ENCODE results near the gene CTSH. TPM values are rescaled to one million over a fixed set of nuclear protein-coding genes. Genes with fewer than 3 reads are reported as not detected.
A peak's percentile ranks its signal among the peaks of the same experiment; 100 is the strongest.

CTSH gene
- total and polyA plus RNA-seq, 5 donors from 2014 or later, result 9.6 to 51.5 (median 35.5) TPM

- H3K27ac ChIP-seq (ENCODE audit: insufficient read depth, low read length, poor library complexity, severe bottlenecking), result no peak overlapping the region
- H3K4me3 Mint-ChIP-seq, result no peak overlapping the region
These were observed 44.9 kb upstream of the CTSH start for GRCh38 chr15:78989701-78990240.

GRCh38 chr15:78988361-78988911, 43.6 kb upstream of the CTSH start:
- Histone ChIP-seq H3K36me3 (ENCODE audit: control insufficient read depth, insufficient read depth, low read length) (no peaks in the 10 kb centered on the region), H3K4me3 (ENCODE audit: low read depth, low read length) (no peak overlapping the region), H3K27ac (ENCODE audit: insufficient read depth, low read length, poor library complexity, severe bottlenecking) (no peak overlapping the region), H3K27me3 (ENCODE audit: control insufficient read depth, insufficient read depth, low read length) (no peaks in the 10 kb centered on the region), H3K4me1 (ENCODE audit: control insufficient read depth, insufficient read depth, low read length, poor library complexity, severe bottlenecking) (no peaks in the 10 kb centered on the region), H3K9me3 (ENCODE audit: control insufficient read depth in 2 of 2, low read length in 2 of 2) (no peaks in the 10 kb centered on the region)
- no peaks in the 10 kb centered on the region for H3K36me3 Mint-ChIP-seq
- ATAC-seq (ENCODE audit: low read depth in 2 of 2) (peak in 1 of 2 donors; percentile 52), DNase-seq (no peak)
- H3K9me3 Mint-ChIP-seq, result no peaks in the 10 kb centered on the region
- H3K4me1 Mint-ChIP-seq, result no peaks in the 10 kb centered on the region
- no peak overlapping the region for H3K4me3 Mint-ChIP-seq
- peaks cover 4% of the 10 kb centered on the region for H3K27me3 Mint-ChIP-seq
- H3K27ac Mint-ChIP-seq, result no peak overlapping the region

More at GRCh38 chr15:78989701-78990240, 44.9 kb upstream of the CTSH start:
- Histone ChIP-seq H3K36me3 (ENCODE audit: control insufficient read depth, insufficient read depth, low read length) (no peaks in the 10 kb centered on the region), H3K4me3 (ENCODE audit: low read depth, low read length) (no peak overlapping the region), H3K4me1 (ENCODE audit: control insufficient read depth, insufficient read depth, low read length, poor library complexity, severe bottlenecking) (no peaks in the 10 kb centered on the region), H3K9me3 (ENCODE audit: control insufficient read depth in 2 of 2, low read length in 2 of 2) (no peaks in the 10 kb centered on the region), H3K27me3 (ENCODE audit: control insufficient read depth, insufficient read depth, low read length) (no peaks in the 10 kb centered on the region)
- no peaks in the 10 kb centered on the region for H3K9me3 Mint-ChIP-seq
- no peaks in the 10 kb centered on the region for H3K4me1 Mint-ChIP-seq
- H3K27ac Mint-ChIP-seq, result no peak overlapping the region
- ATAC-seq (ENCODE audit: low read depth in 2 of 2), result no peak
- no peaks in the 10 kb centered on the region for H3K36me3 Mint-ChIP-seq
- H3K27me3 Mint-ChIP-seq, result peaks cover 4% of the 10 kb centered on the region
- no peak for DNase-seq

GRCh38 chr15:78987556-78988360, 42.9 kb upstream of the CTSH start:
- Histone ChIP-seq H3K9me3 (ENCODE audit: control insufficient read depth in 2 of 2, low read length in 2 of 2) (no peaks in the 10 kb centered on the region), H3K27me3 (ENCODE audit: control insufficient read depth, insufficient read depth, low read length) (no peaks in the 10 kb centered on the region), H3K36me3 (ENCODE audit: control insufficient read depth, insufficient read depth, low read length) (no peaks in the 10 kb centered on the region), H3K27ac (ENCODE audit: insufficient read depth, low read length, poor library complexity, severe bottlenecking) (no peak overlapping the region), H3K4me3 (ENCODE audit: low read depth, low read length) (no peak overlapping the region), H3K4me1 (ENCODE audit: control insufficient read depth, insufficient read depth, low read length, poor library complexity, severe bottlenecking) (no peaks in the 10 kb centered on the region)
- ATAC-seq (ENCODE audit: low read depth in 2 of 2) (no peak), DNase-seq (no peak)
- Mint-ChIP-seq H3K4me3 (no peak overlapping the region), H3K36me3 (no peaks in the 10 kb centered on the region), H3K9me3 (no peaks in the 10 kb centered on the region), H3K27ac (no peak overlapping the region), H3K4me1 (no peaks in the 10 kb centered on the region), H3K27me3 (peaks cover 4% of the 10 kb centered on the region)

- Mint-ChIP-seq H3K27me3 (peaks cover 4% of the 10 kb centered on the region), H3K27ac (no peak overlapping the region)
These were observed 41.1 kb upstream of the CTSH start for GRCh38 chr15:78985859-78986475.

GRCh38 chr15:78984041-78984440, 39.2 kb upstream of the CTSH start:
- no peak overlapping the region for H3K27ac ChIP-seq (ENCODE audit: insufficient read depth, low read length, poor library complexity, severe bottlenecking)
- H3K9me3 ChIP-seq (ENCODE audit: control insufficient read depth in 2 of 2, low read length in 2 of 2), result no peaks in the 10 kb centered on the region
- DNase-seq, result no peak
- H3K4me1 ChIP-seq (ENCODE audit: control insufficient read depth, insufficient read depth, low read length, poor library complexity, severe bottlenecking), result no peaks in the 10 kb centered on the region
- H3K27me3 Mint-ChIP-seq, result peaks cover 6% of the 10 kb centered on the region
- H3K9me3 Mint-ChIP-seq, result no peaks in the 10 kb centered on the region
- ATAC-seq (ENCODE audit: low read depth in 2 of 2), result no peak
- H3K27ac Mint-ChIP-seq, result no peak overlapping the region
- H3K4me1 Mint-ChIP-seq, result no peaks in the 10 kb centered on the region
- no peaks in the 10 kb centered on the region for H3K36me3 Mint-ChIP-seq
- H3K4me3 ChIP-seq (ENCODE audit: low read depth, low read length), result no peak overlapping the region
- H3K36me3 ChIP-seq (ENCODE audit: control insufficient read depth, insufficient read depth, low read length), result no peaks in the 10 kb centered on the region
- H3K27me3 ChIP-seq (ENCODE audit: control insufficient read depth, insufficient read depth, low read length), result no peaks in the 10 kb centered on the region
- H3K4me3 Mint-ChIP-seq, result no peak overlapping the region

More at GRCh38 chr15:78985859-78986475, 41.1 kb upstream of the CTSH start:
- no peaks in the 10 kb centered on the region for H3K36me3 Mint-ChIP-seq
- no peaks in the 10 kb centered on the region for H3K4me1 Mint-ChIP-seq
- H3K4me3 Mint-ChIP-seq, result no peak overlapping the region
- no peak for DNase-seq
- Histone ChIP-seq H3K27ac (ENCODE audit: insufficient read depth, low read length, poor library complexity, severe bottlenecking) (no peak overlapping the region), H3K4me1 (ENCODE audit: control insufficient read depth, insufficient read depth, low read length, poor library complexity, severe bottlenecking) (no peaks in the 10 kb centered on the region), H3K36me3 (ENCODE audit: control insufficient read depth, insufficient read depth, low read length) (no peaks in the 10 kb centered on the region), H3K27me3 (ENCODE audit: control insufficient read depth, insufficient read depth, low read length) (no peaks in the 10 kb centered on the region), H3K4me3 (ENCODE audit: low read depth, low read length) (no peak overlapping the region), H3K9me3 (ENCODE audit: control insufficient read depth in 2 of 2, low read length in 2 of 2) (no peaks in the 10 kb centered on the region)
- no peak for ATAC-seq (ENCODE audit: low read depth in 2 of 2)
- H3K9me3 Mint-ChIP-seq, result no peaks in the 10 kb centered on the region

- no peak for DNase-seq
- ATAC-seq (ENCODE audit: low read depth in 2 of 2), result no peak
- Mint-ChIP-seq H3K36me3 (no peaks in the 10 kb centered on the region), H3K9me3 (no peaks in the 10 kb centered on the region), H3K4me1 (no peaks in the 10 kb centered on the region), H3K27me3 (peaks cover 10% of the 10 kb centered on the region), H3K27ac (no peak overlapping the region), H3K4me3 (no peak overlapping the region)
- no peaks in the 10 kb centered on the region for H3K27me3 ChIP-seq (ENCODE audit: control insufficient read depth, insufficient read depth, low read length)
- no peaks in the 10 kb centered on the region for H3K4me1 ChIP-seq (ENCODE audit: control insufficient read depth, insufficient read depth, low read length, poor library complexity, severe bottlenecking)
- H3K27ac ChIP-seq (ENCODE audit: insufficient read depth, low read length, poor library complexity, severe bottlenecking), result no peak overlapping the region
- no peaks in the 10 kb centered on the region for H3K36me3 ChIP-seq (ENCODE audit: control insufficient read depth, insufficient read depth, low read length)
- H3K4me3 ChIP-seq (ENCODE audit: low read depth, low read length), result no peak overlapping the region
- no peaks in the 10 kb centered on the region for H3K9me3 ChIP-seq (ENCODE audit: control insufficient read depth in 2 of 2, low read length in 2 of 2)
These were observed 38.5 kb upstream of the CTSH start for GRCh38 chr15:78983146-78983918.

- Histone ChIP-seq H3K4me1 (ENCODE audit: control insufficient read depth, insufficient read depth, low read length, poor library complexity, severe bottlenecking) (no peaks in the 10 kb centered on the region), H3K36me3 (ENCODE audit: control insufficient read depth, insufficient read depth, low read length) (no peaks in the 10 kb centered on the region), H3K27me3 (ENCODE audit: control insufficient read depth, insufficient read depth, low read length) (no peaks in the 10 kb centered on the region), H3K9me3 (ENCODE audit: control insufficient read depth in 2 of 2, low read length in 2 of 2) (no peaks in the 10 kb centered on the region), H3K4me3 (ENCODE audit: low read depth, low read length) (no peak overlapping the region), H3K27ac (ENCODE audit: insufficient read depth, low read length, poor library complexity, severe bottlenecking) (no peak overlapping the region)
- no peak overlapping the region for H3K4me3 Mint-ChIP-seq
- H3K27ac Mint-ChIP-seq, result no peak overlapping the region
- no peak for ATAC-seq (ENCODE audit: low read depth in 2 of 2)
- H3K36me3 Mint-ChIP-seq, result no peaks in the 10 kb centered on the region
- H3K27me3 Mint-ChIP-seq, result peaks cover 10% of the 10 kb centered on the region
- no peaks in the 10 kb centered on the region for H3K9me3 Mint-ChIP-seq
- no peak for DNase-seq
- H3K4me1 Mint-ChIP-seq, result peaks cover 0 to 2% (median 1%) of the 10 kb centered on the region in 4 donors
These were observed 37.9 kb upstream of the CTSH start for GRCh38 chr15:78982736-78983135.

Measured in CD4-positive, CD25-positive, alpha-beta regulatory T cell (primary cell).